Activated T-helper 2 cell treated with anti-CD3 and anti-CD28 coated beads, Interferon-gamma antibody, Interleukin-2, Interleukin-4, amounts not matched to agents 10 μg/mL and 5 μg/mL and 100 μg/mL, durations not matched to agents 14 hours and 24 hours and 36 hours (primary cell): ENCODE results near the gene MAPK12. TPM values are rescaled to one million over a fixed set of nuclear protein-coding genes. Genes with fewer than 3 reads are reported as not detected.

ENCODE experiments used
- DNase-seq: peaks from one replicate; pipeline ENCODE4 v3.0.0; 2021; ENCODE audit warnings: low spot score
- H3K27ac Mint-ChIP-seq: one replicate; pipeline ENCODE4 v1.8.0; 2021; ENCODE audit warnings: mixed read lengths
- H3K27me3 Mint-ChIP-seq: one replicate; pipeline ENCODE4 v1.8.0; 2021; ENCODE audit warnings: low read depth, mixed read lengths
- H3K36me3 Mint-ChIP-seq: one replicate; pipeline ENCODE4 v1.8.0; 2021; ENCODE audit warnings: low read depth, mixed read lengths
- H3K4me1 Mint-ChIP-seq: one replicate; pipeline ENCODE4 v1.8.0; 2021; ENCODE audit warnings: low read depth, mixed read lengths
- H3K4me3 Mint-ChIP-seq: one replicate; pipeline ENCODE4 v1.8.0; 2021; ENCODE audit warnings: low read depth, mild to moderate bottlenecking, moderate library complexity, mixed read lengths
- H3K9me3 Mint-ChIP-seq: one replicate; pipeline ENCODE4 v1.8.0; 2021; ENCODE audit warnings: mixed read lengths
- intact Hi-C: fragments of 100-400 bp; cut with micrococcal nuclease; formaldehyde crosslinking; loops from one replicate; pipeline ENCODE4 v1.15.1; 2023
- total RNA-seq: library from RNA; stranded (reverse); gene quantifications from 2 replicates; pipeline ENCODE4 v1.2.3, GENCODE V29; 2022

The MAPK12 gene
- total RNA-seq, 1 donor from 2014 or later = 16.3 TPM

DNA sequence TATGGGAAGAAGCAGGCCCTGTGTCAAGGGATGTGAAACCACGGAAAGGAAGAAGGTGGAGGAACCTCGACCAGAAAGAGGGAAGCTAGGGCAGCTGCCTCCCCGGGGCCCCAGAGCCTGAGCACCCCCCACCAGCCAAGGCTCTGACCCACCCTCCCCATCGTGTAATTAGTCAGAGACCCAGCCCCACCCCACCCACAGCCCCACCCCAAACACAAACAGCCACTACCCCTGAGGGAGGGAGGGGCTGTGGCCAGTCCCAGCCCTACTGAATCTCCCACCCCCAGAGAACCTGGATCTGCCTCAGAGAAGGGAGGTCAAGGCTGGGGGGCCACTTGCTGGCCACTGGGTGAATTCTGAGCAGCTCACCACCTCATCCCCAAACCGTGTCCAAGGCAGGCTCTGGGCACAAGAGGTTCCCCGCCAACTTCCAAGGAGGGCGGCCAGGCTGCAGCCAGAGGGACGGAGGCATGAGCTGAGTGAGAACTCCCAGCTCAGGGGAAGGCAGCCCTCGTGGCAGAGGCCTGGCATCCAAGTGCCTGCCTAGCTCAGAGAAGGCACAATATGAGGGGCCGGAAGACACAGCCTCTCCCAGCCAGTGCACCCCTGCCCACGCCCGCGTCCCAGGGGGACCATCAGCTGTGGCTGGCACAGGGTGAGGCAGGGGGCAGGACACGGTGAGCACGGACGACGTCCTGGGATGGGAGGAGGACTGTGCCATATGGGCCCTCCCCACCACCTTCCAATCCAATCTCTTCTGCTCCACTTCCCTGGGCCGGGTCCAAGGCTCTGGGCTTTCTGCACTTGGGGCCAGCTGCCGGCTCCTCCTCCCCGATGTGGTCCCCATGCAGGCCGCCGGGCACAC lies 43.3 kb upstream of the MAPK12 start:
- DNase-seq = no peak
- intact Hi-C loops = loop anchor here (5.0 kb wide), 1 partner anchor 38 kb away; the partner anchor contains the start of gene PPP6R2
- H3K9me3 Mint-ChIP-seq = no peaks in the 10 kb centered on the region
- H3K27me3 Mint-ChIP-seq = peaks cover 11% of the 10 kb centered on the region
- no peak overlapping the region for H3K27ac Mint-ChIP-seq
- H3K4me1 Mint-ChIP-seq = peaks cover 6% of the 10 kb centered on the region
- H3K36me3 Mint-ChIP-seq = no peaks in the 10 kb centered on the region
- no peak overlapping the region for H3K4me3 Mint-ChIP-seq

DNA sequence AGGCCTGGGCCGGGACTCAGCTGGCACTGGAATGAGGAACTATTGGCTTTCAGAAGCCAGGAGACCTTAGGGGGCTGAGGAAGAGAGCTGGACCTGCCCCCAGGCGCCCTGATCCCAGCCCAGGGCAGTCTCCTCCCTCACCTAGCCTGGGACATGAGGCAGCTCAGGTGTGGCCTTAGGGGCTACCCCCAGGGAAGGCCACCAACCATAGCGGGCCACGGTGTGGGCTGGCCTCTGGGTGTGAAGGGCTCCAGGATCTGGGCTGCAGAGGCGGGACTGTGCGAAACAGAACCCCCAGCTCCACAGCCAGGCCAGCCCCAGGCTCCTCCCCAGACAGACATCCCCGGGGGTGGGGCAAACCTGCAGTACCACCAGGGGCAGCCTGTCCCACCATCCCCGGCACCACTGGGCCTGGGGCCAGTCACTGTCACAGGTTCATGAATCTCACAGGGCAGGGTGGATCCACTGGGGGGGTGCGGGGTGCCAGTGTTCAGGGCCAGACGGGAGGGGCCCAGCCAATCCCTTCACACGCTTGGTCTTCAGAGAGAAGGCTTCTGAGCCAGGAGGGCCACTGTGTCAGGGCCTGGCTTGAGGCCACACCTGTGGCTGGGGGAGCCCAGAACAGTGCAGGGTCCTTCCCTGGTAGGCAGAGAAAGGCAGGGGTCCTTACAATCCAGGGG lies 42.5 kb upstream of the MAPK12 start:
- Mint-ChIP-seq H3K27me3 (peaks cover 11% of the 10 kb centered on the region), H3K27ac (no peak overlapping the region), H3K4me1 (peaks cover 6% of the 10 kb centered on the region), H3K36me3 (no peaks in the 10 kb centered on the region), H3K4me3 (no peak overlapping the region), H3K9me3 (no peaks in the 10 kb centered on the region)
- intact Hi-C loops = no loop called here
- DNase-seq = no peak

DNA sequence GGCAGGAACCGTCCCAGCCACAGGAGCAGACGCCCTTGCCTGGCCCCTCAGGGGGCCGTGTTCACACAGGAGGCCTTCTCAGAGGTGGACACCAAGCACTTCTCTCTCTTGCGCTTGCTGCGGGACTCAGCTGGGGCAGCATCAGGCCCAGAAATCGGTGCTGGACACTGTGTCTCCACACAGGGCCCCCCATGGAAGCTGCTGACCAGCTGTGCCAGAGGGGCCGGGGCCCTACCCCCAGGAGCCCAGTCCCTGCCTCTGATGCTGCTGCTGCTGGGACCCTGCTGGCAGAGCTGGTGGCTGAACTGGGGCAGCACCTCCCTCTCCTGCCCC lies 42.0 kb upstream of the MAPK12 start:
- intact Hi-C loops = no loop called here
- Mint-ChIP-seq H3K4me3 (no peak overlapping the region), H3K27ac (no peak overlapping the region), H3K4me1 (peaks cover 4% of the 10 kb centered on the region), H3K9me3 (no peaks in the 10 kb centered on the region), H3K36me3 (no peaks in the 10 kb centered on the region), H3K27me3 (peaks cover 10% of the 10 kb centered on the region)
- no peak for DNase-seq

DNA sequence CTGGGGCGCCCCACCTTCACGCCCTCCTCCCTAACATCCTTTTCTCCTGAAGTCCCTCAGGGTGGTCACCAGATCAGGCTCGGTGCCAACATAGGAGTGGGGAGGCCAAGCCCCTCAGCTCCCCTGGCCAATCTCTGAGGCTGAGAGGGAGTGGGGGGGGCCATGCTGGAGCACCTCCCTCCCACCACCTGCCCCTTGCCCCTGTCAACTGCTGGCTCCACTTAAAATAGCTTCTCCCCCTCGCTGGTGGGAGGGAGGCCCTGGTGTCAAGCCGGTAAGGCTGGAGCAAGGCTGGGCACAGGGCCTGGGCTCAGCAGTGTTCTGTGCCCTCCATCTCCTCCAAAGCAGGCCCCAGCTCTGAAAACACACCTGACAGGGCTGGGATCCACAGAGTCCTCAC lies 41.1 kb upstream of the MAPK12 start:
- Mint-ChIP-seq H3K27ac (no peak overlapping the region), H3K27me3 (peaks cover 10% of the 10 kb centered on the region), H3K4me3 (no peak overlapping the region), H3K4me1 (peaks cover 4% of the 10 kb centered on the region), H3K9me3 (no peaks in the 10 kb centered on the region), H3K36me3 (no peaks in the 10 kb centered on the region)
- intact Hi-C loops = no loop called here
- DNase-seq = no peak

DNA sequence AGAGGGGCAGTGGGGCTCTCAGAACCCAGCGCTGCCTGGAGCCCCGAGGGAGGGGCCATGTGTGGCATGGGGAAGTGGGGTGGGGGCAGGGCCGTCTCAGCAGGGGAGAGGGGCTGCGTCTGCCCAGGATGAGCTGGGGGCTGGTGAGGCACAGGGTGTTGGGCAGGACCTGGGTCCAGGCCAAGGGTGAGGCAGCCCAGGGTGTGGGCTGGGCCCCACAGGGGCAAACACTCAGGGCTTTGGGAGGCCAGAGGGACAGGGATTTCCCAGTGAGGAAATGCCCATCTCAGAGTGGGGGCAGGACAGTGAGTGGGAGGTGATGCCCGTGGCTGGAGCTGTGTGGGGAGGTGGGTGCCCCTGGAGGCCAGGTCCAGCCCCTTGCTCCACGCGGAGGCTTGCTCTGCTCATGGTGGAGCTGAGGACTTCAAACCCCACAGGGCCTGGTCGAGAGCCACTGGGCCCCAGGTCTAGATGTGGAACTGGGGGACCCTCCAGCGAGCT lies 40.6 kb upstream of the MAPK12 start:
- Mint-ChIP-seq H3K4me1 (peaks cover 4% of the 10 kb centered on the region), H3K36me3 (no peaks in the 10 kb centered on the region), H3K4me3 (no peak overlapping the region), H3K9me3 (no peaks in the 10 kb centered on the region), H3K27ac (no peak overlapping the region), H3K27me3 (peaks cover 10% of the 10 kb centered on the region)
- intact Hi-C loops = no loop called here
- no peak for DNase-seq

DNA sequence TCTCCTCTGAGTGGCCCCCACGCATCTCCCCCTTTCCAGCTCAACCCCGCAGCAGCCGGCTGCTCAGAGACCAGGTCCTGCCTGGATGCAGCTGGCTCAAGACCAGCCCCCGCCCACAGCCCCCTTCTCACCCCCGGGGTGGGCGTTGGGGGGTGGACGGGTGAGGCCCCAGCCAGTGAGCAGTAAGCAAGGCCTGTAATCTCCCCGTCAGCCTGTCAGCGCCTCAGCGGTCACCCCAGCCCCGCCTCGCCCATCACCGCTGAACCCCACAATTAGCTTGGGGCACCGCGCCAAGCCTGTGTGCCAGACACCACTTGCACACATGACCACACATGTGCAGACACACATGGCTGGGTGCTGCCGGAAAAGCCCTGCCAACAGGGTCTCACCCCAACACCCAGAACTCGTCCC lies 40.1 kb upstream of the MAPK12 start:
- Mint-ChIP-seq H3K36me3 (no peaks in the 10 kb centered on the region), H3K4me3 (no peak overlapping the region), H3K4me1 (peaks cover 4% of the 10 kb centered on the region), H3K27me3 (peaks cover 10% of the 10 kb centered on the region), H3K27ac (no peak overlapping the region), H3K9me3 (no peaks in the 10 kb centered on the region)
- intact Hi-C loops = no loop called here
- no peak for DNase-seq

DNA sequence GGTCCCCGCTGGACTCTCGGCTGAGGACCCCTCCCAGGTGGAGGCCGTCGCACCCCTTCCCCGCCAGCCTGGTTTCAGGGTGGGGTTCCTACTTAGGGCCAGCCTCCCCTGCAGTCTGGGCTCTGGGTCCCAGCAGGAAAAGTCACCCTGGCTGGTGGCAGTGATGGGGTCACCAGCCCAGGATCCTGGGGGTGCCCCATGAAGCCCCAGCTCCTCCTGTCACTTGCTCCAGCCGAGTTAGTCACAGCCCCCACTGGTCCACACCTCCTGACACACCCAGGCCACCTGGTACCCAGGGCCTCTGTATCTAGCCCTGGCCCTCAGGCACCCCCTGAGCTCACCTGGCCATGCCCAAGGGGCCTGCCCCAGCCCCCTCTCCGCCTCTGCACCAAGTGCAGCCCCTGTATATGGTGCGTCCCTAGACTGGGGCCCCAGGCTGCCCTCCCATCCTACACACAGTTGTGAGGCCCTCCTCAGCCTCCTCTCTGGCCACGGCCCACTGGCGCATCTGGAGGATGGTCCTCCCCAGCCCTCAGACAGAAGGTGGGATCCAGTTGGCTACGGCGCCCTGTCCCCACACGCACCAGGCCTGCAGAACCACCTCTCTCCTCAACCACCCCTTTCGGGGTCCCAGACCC lies 39.3 kb upstream of the MAPK12 start:
- intact Hi-C loops = no loop called here
- Mint-ChIP-seq H3K4me1 (no peaks in the 10 kb centered on the region), H3K27me3 (peaks cover 4% of the 10 kb centered on the region)

DNA sequence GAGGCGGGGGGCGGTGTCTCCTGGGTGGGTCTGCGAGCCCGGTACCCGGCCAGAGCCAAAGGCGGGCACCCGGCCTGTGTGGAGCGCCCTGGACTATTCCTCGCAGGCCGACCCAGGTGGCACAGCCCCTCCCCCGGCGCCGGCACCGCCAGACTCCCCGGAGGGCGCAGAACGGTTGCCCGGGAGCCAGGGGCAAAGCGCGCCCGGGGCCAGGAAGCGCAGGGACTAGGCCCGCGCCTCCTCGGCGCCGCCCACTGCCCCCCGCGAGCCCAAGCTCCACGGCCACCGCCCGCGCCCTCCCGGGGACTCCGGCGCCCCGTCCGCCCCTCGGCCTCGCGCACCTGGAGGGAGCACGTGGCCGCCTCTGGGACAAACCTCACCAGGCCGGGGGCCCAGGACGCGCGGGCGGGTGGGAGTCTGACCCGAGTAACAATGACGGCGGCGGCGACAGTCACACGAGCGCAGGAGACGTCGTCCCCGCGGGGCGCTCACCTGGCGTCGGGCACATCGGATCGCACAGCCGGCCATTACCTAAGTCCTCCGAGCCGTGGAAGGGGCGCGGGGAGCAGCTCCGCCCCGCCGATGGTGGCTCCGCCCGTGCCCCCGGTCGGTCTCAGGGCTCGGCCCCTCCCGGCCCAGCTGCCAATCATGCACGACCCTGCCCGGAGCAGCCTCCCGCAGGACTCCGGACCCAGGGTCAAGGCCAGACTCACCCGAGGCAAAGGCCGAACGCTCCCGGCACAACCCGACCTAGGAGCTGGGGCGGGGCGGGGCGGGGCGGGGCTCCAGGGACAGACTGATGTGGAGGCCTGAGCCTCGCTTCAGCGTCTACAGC lies 38.5 kb upstream of the MAPK12 start:
- peaks cover 4% of the 10 kb centered on the region for H3K27me3 Mint-ChIP-seq
- H3K4me3 Mint-ChIP-seq = no peak overlapping the region

More for the DNA sequence above, 39.3 kb upstream of the MAPK12 start:
- Mint-ChIP-seq H3K27ac (no peak overlapping the region), H3K9me3 (no peaks in the 10 kb centered on the region), H3K36me3 (no peaks in the 10 kb centered on the region), H3K4me3 (no peak overlapping the region)
- DNase-seq = no peak

DNA sequence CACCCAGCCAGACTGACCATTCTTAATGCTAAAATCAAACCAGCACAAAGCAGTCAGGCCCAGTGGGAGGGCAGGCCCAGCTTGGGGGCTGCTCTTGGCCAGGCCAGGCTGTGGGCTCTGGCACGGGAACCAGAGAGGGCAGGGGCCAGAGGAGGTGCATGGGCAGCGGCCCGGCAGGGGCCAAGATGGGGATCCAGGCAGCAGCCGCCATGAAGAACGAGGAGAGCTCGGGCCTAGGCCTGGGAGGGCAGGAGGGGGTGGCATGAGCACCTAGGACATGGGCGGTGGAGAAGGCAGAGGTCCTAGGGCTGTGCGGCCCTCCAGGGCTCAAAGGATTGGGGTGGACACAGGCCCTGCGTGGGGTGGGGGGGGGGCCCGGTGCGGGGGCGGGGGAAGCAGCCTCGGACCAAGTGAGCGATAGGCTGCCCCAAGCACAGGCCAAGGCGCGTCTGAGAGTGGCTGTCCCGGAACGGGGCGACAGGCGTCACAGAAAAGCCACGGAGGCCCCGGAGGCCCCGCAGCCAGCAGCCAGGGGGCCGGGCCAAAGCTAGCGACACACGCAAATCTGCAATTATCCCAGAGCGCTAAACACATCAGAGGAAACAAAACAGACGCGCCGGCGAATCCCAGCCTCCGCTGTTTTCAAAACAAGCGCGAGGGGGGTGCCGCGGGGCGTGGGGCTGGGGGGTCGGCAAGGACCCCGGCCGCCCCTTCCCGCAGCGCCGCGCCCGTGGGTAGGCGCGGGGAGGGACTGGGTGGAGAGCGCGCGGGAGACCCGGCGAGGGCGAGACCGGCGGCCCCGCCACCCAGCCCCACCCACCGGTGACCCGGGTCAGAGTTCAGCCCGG lies 37.7 kb upstream of the MAPK12 start:
- intact Hi-C loops = no loop called here
- no peak overlapping the region for H3K4me3 Mint-ChIP-seq
- no peak for DNase-seq
- H3K9me3 Mint-ChIP-seq = no peaks in the 10 kb centered on the region
- no peak overlapping the region for H3K27ac Mint-ChIP-seq
- no peaks in the 10 kb centered on the region for H3K36me3 Mint-ChIP-seq
- H3K4me1 Mint-ChIP-seq = no peaks in the 10 kb centered on the region
- peaks cover 3% of the 10 kb centered on the region for H3K27me3 Mint-ChIP-seq

More for the DNA sequence above, 38.5 kb upstream of the MAPK12 start:
- Mint-ChIP-seq H3K36me3 (no peaks in the 10 kb centered on the region), H3K9me3 (no peaks in the 10 kb centered on the region), H3K4me1 (no peaks in the 10 kb centered on the region), H3K27ac (no peak overlapping the region)
- no peak for DNase-seq
- intact Hi-C loops = no loop called here

DNA sequence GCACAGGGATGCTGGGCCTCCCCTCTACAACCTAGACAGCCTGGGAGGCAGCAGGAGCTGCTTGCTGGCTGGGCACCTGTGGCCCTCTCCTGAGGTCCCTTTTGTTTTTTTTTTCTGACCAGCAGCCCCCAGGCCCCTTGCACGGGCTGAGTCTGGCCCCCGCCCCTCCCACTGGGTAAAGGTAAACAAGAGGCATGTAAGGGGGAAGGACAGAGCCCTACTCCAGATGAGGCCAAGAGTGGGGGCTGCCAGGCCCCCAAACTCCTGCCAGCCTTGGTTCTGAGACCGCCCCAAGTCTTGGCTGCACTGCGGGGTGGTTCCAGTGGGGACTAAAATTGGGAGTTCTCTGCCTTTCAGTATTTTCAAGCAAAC lies 36.8 kb upstream of the MAPK12 start:
- Mint-ChIP-seq H3K27me3 (peaks cover 3% of the 10 kb centered on the region), H3K27ac (no peak overlapping the region), H3K9me3 (no peaks in the 10 kb centered on the region), H3K4me1 (no peaks in the 10 kb centered on the region), H3K4me3 (no peak overlapping the region), H3K36me3 (no peaks in the 10 kb centered on the region)
- no peak for DNase-seq
- intact Hi-C loops = no loop called here

DNA sequence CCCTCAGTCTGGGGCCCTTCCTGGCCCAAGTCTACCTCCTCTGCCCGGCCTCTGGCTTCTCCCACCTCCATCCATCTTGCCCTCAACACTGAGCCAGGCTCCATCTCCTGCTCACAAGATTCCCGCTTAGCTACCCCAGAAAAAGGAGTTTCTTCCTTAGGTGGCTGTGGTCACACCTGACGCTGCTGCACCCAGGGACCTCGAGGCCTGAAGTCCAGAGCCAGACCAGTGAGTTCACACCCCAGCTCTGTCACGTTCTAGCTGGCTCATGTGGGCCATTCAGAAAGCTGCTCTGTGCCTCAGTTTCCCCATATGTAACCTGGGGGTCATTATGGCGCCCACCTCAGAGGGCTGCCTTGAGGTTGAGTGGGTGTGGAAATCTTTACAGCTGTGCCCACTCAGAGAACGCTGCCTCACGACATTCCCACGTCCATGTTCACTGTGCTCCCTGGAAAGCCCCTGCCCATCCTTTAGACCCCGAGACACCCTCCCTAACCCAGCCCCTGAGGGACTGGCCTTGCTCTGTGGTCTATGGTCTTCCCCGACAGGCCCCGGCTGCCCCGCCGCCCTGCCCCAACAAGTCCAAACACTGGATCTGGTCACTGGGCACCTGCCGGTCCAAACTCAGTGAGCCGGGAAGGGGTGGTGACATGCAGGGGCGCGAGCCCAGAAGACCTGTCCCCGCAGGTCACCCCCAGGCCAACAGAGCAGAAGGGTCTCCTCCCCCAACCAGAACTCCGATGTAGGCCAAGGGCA lies 36.2 kb upstream of the MAPK12 start:
- Mint-ChIP-seq H3K27ac (no peak overlapping the region), H3K9me3 (no peaks in the 10 kb centered on the region), H3K4me1 (no peaks in the 10 kb centered on the region), H3K27me3 (peaks cover 7% of the 10 kb centered on the region), H3K4me3 (no peak overlapping the region), H3K36me3 (no peaks in the 10 kb centered on the region)
- DNase-seq = no peak
- intact Hi-C loops = no loop called here
